GM06990 (cell line): Measurements from ENCODE around the gene EI24.

Experiments used
- DNase-seq: peaks from one replicate; pipeline ENCODE4 v3.0.0-alpha.2; 2011; ENCODE audit not compliant: insufficient read length; ENCODE audit errors: extremely low read depth
- H3K27me3 ChIP-seq: replicated peaks from 2 replicates; pipeline ENCODE4 v1.6.0; 2011; ENCODE audit warnings: low read length; ENCODE audit not compliant: control insufficient read depth, insufficient read depth
- H3K36me3 ChIP-seq: 2 replicates; pipeline ENCODE4 v1.5.1; 2011; ENCODE audit warnings: low read length; ENCODE audit not compliant: control insufficient read depth, insufficient read depth
- H3K4me3 ChIP-seq: replicated peaks from 2 replicates; pipeline ENCODE4 v1.5.1; 2011; ENCODE audit warnings: low read depth, mild to moderate bottlenecking, control low read depth, low read length
- CTCF ChIP-seq: IDR thresholded peaks from 2 replicates; pipeline ENCODE4 v1.5.1; 2011; ENCODE audit warnings: low read length, control low read depth, mild to moderate bottlenecking, inconsistent platforms; ENCODE audit not compliant: insufficient read depth, poor library complexity, severe bottlenecking

The EI24 gene

GRCh38 chr11:125592305-125593113 lies 23.2 kb downstream of the EI24 start, which contains the start of gene STT3A:
Gene STT3A (plus strand): TSS chr11:125592852. CDS start chr11:125595916, 3,064 bp downstream.
- H3K36me3 ChIP-seq, result peaks cover 2% of the 10 kb centered on the region; the same call in 1 of the 2 replicates
- peak within 1 kb of the TSS; percentile 100 for H3K4me3 ChIP-seq
- no peaks in the 10 kb centered on the region for H3K27me3 ChIP-seq
- TF ChIP-seq CTCF, result no peak
- peak; percentile 97 for DNase-seq

- Histone ChIP-seq H3K27me3 (no peaks in the 10 kb centered on the region), H3K36me3 (peaks cover 2% of the 10 kb centered on the region; the same call in 1 of the 2 replicates), H3K4me3 (peak overlapping the region; percentile 100)
- TF ChIP-seq CTCF, result no peak
- no peak for DNase-seq
Observed at GRCh38 chr11:125593114-125593820, 24.0 kb downstream of the EI24 start.

GRCh38 chr11:125594958-125595357 lies 25.7 kb downstream of the EI24 start:
- peaks cover 4% of the 10 kb centered on the region for H3K36me3 ChIP-seq
- no peak for DNase-seq
- H3K4me3 ChIP-seq, result no peak overlapping the region; the same call in 1 of the 2 replicates
- TF ChIP-seq CTCF, result no peak
- no peaks in the 10 kb centered on the region for H3K27me3 ChIP-seq

- Histone ChIP-seq H3K27me3 (no peaks in the 10 kb centered on the region), H3K4me3 (no peak overlapping the region), H3K36me3 (peaks cover 11% of the 10 kb centered on the region)
- no peak for DNase-seq
- no peak for TF ChIP-seq CTCF
Observed at GRCh38 chr11:125600663-125601062, 31.4 kb downstream of the EI24 start.

- no peaks in the 10 kb centered on the region for H3K27me3 ChIP-seq
- TF ChIP-seq CTCF, result no peak
- DNase-seq, result no peak
- H3K36me3 ChIP-seq, result peaks cover 17% of the 10 kb centered on the region
- H3K4me3 ChIP-seq, result no peak overlapping the region
Observed at GRCh38 chr11:125603207-125603606, 33.9 kb downstream of the EI24 start.
